Liver (tissue), 9 donors: Measurements from ENCODE around the gene SRRM2. TPM values are rescaled to one million over a fixed set of nuclear protein-coding genes. Genes with fewer than 3 reads are reported as not detected.

Experiments
- DNase-seq: peaks from one replicate; pipeline ENCODE4 v3.0.0-alpha.2; 2017; ENCODE audit warnings: low spot score
- H3K27ac ChIP-seq, 2 donors: one replicate each; pipeline ENCODE4 v1.7.0; 2013; ENCODE audit warnings: inconsistent platforms in 2 of 2, low read length in 2 of 2, control low read depth in 1 of 2, low read depth in 1 of 2, mild to moderate bottlenecking in 1 of 2
- H3K27me3 ChIP-seq, 4 donors: one replicate each; pipeline versions ENCODE4 v1.6.1 to v1.7.0; 2013; ENCODE audit warnings: low read length in 3 of 4, inconsistent platforms in 1 of 4, mild to moderate bottlenecking in 1 of 4, moderate library complexity in 1 of 4; ENCODE audit not compliant: control insufficient read depth in 4 of 4, insufficient read depth in 4 of 4
- H3K36me3 ChIP-seq, 4 donors: one replicate each; pipeline versions ENCODE4 v1.6.1 to v1.7.0; 2013; ENCODE audit warnings: low read length in 3 of 4, mild to moderate bottlenecking in 3 of 4, low read depth in 1 of 4, moderate library complexity in 1 of 4; ENCODE audit not compliant: control insufficient read depth in 4 of 4, insufficient read depth in 3 of 4
- H3K4me1 ChIP-seq, 4 donors: one replicate each; pipeline versions ENCODE4 v1.6.1 to v1.7.0; 2013; ENCODE audit warnings: low read length in 3 of 4, mild to moderate bottlenecking in 3 of 4, moderate library complexity in 1 of 4; ENCODE audit not compliant: control insufficient read depth in 4 of 4, insufficient read depth in 4 of 4
- H3K4me3 ChIP-seq, 3 donors: one replicate each; pipeline versions ENCODE4 v1.6.1 to v1.7.0; 2013; ENCODE audit warnings: low read length in 3 of 3, control low read depth in 1 of 3, low read depth in 1 of 3, mild to moderate bottlenecking in 1 of 3
- H3K9ac ChIP-seq, 2 donors: one replicate each; pipeline ENCODE4 v1.7.0; 2013; ENCODE audit warnings: low read length in 2 of 2, mild to moderate bottlenecking in 2 of 2, moderate library complexity in 2 of 2, control low read depth in 1 of 2, low read depth in 1 of 2
- H3K9me3 ChIP-seq, 4 donors: one replicate each; pipeline versions ENCODE4 v1.6.1 to v1.7.0; 2013; ENCODE audit warnings: low read length in 3 of 4; ENCODE audit not compliant: control insufficient read depth in 4 of 4
- EGR1 ChIP-seq, 2 donors: IDR thresholded peaks; 2 replicates each; pipeline ENCODE4 v1.6.1; 2016 to 2018; ENCODE audit warnings: antibody characterized with exemption in 2 of 2, low read depth in 2 of 2
- HNF4A ChIP-seq, 2 donors: conservative IDR thresholded peaks; 2 replicates each; pipeline ENCODE4 v1.6.1; 2016; ENCODE audit warnings: antibody characterized with exemption in 2 of 2, mild to moderate bottlenecking in 2 of 2
- HNF4G ChIP-seq: IDR thresholded peaks from 2 replicates; pipeline ENCODE4 v1.6.1; 2016; ENCODE audit warnings: antibody characterized with exemption
- NR2F2 ChIP-seq: IDR thresholded peaks from 2 replicates; pipeline ENCODE4 v1.6.1; 2016; ENCODE audit warnings: antibody characterized with exemption
- SP1 ChIP-seq: IDR thresholded peaks from 2 replicates; pipeline ENCODE4 v1.6.1; 2018; ENCODE audit warnings: antibody characterized with exemption, mild to moderate bottlenecking
- YY1 ChIP-seq: IDR thresholded peaks from 2 replicates; pipeline ENCODE4 v1.6.1; 2016; ENCODE audit warnings: antibody characterized with exemption, mild to moderate bottlenecking
- WGBS: extraction: QIAGEN DNeasy Blood & Tissue Kit; methylation state at CpG from one replicate; pipeline ENCODE4 v1.1.7; 2013; 5-methylcytosine and 5-hydroxymethylcytosine counted together
- polyA plus RNA-seq, 2 donors: library from polyadenylated mRNA; stranded (reverse) in 1 of 2; unstranded in 1 of 2; fragments of 200-250 nt in 1 of 2; fragments of >200 nt in 1 of 2; fragmentation: Nextera tagmentation in 1 of 2; extraction: Ambion mirVana in 1 of 2; gene quantifications; one replicate each; pipeline versions ENCODE4 v1.2.1 to v1.2.3, GENCODE V29; 2013 to 2015
- total RNA-seq, 2 donors: library from RNA; depleted of rRNA; stranded (reverse); fragments of >200 nt; gene quantifications; one replicate each; pipeline ENCODE4 v1.2.3, GENCODE V29; 2014
- TF ChIP-seq, protein P1 (sequence below): IDR thresholded peaks from 2 replicates; pipeline ENCODE4 v1.6.1; 2016; ENCODE audit warnings: antibody characterized with exemption, mild to moderate bottlenecking
- TF ChIP-seq, protein P2 (sequence below): IDR thresholded peaks from 2 replicates; pipeline ENCODE4 v1.6.1; 2016; ENCODE audit warnings: antibody characterized with exemption
- TF ChIP-seq, protein P3 (sequence below): fragments of 150-350 bp; IDR thresholded peaks from 2 replicates; pipeline ENCODE4 v1.5.1; 2017; ENCODE audit warnings: improper control_type of control experiment, low read depth, low read length; ENCODE audit not compliant: missing input control
- TF ChIP-seq, protein P4 (sequence below): IDR thresholded peaks from 2 replicates; pipeline ENCODE4 v1.6.1; 2016; ENCODE audit warnings: antibody characterized with exemption
- donor health status: healthy.
- donor health status: healthy.
- donor health status: healthy.
- donor health status: healthy.
- donor health status: healthy.

Gene SRRM2
- total and polyA plus RNA-seq, 4 donors = 84.8 to 199 (median 133) TPM

DNA sequence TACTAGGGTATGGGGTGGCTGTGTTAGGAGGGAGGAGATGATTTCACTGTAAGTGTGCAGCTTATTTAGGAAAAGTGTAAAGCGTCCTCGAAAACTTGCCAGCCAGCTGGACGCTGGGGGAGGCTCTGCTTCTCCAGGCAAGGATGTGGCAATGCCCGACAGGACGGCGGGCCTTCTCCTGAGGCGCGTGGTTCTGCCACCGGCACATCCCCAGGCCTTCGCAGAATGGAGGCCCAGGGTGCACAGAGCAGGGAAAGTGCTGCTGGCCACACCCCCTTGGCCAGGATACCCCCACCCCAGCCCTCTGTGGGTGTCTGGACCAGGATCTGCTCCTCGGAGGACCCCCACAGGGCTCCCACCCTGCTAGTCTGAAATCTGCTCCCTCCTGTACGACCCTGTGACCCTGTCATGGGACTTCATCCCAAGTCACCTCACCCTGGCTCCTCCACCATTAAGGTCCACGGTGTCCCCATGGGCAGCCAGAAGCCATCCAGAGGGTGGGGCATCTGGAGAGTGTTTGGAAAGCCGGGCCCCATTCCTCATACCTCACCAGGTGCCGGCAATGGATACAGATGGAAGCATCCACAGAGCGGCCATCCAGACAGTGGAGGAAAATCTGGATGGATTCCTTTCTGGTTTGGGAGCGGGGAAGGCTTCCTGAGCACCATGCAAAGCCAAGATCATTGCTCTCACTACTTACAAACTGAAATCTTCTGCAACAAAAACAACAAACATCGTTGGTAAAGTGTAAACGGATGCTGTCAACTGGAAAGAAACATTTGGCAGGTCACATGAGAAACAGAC, 9.2 kb upstream of the SRRM2 start:
- H3K36me3 ChIP-seq = no peaks in the 10 kb centered on the region
- DNase-seq = no peak

DNA sequence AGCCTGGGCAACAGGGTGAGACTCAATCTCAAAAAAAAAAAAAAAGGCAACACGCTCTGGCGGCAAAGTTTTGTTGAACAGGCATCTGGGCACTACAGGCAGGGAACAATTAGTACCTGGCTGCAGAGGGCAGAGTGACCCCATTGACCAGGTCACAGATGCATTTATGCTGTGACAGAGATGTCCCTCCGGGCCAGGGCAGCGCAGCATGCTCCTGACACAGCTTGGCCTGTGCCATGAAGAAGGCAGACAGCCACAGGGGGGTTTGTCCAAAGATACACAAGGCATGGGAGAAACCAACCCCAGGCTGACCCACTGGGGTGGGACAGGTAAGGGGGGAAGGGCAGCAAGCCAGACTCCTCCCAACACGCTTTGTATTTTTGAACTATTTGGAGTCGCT, 7.7 kb upstream of the SRRM2 start:
- Histone ChIP-seq H3K4me1 (no peaks in the 10 kb centered on the region), H3K4me3 (no peak overlapping the region), H3K27ac (no peak overlapping the region), H3K36me3 (no peaks in the 10 kb centered on the region), H3K9ac (no peak overlapping the region), H3K27me3 (no peaks in the 10 kb centered on the region), H3K9me3 (no peaks in the 10 kb centered on the region)
- TF ChIP-seq HNF4A (conservative IDR thresholded peaks at IDR 0.05) (no peak), EGR1 (IDR thresholded peaks at IDR 0.05; ENCODE audit: low read depth in 2 of 2) (no peak)
- no peak for DNase-seq
- WGBS = 92% methylated on average over 6 of the region's 6 CpGs

More for the DNA sequence above, 9.2 kb upstream of the SRRM2 start:
- no peak overlapping the region for H3K4me3 ChIP-seq
- H3K27ac ChIP-seq = no peak overlapping the region
- no peaks in the 10 kb centered on the region for H3K27me3 ChIP-seq
- no peaks in the 10 kb centered on the region for H3K4me1 ChIP-seq
- TF ChIP-seq, protein P1, sequence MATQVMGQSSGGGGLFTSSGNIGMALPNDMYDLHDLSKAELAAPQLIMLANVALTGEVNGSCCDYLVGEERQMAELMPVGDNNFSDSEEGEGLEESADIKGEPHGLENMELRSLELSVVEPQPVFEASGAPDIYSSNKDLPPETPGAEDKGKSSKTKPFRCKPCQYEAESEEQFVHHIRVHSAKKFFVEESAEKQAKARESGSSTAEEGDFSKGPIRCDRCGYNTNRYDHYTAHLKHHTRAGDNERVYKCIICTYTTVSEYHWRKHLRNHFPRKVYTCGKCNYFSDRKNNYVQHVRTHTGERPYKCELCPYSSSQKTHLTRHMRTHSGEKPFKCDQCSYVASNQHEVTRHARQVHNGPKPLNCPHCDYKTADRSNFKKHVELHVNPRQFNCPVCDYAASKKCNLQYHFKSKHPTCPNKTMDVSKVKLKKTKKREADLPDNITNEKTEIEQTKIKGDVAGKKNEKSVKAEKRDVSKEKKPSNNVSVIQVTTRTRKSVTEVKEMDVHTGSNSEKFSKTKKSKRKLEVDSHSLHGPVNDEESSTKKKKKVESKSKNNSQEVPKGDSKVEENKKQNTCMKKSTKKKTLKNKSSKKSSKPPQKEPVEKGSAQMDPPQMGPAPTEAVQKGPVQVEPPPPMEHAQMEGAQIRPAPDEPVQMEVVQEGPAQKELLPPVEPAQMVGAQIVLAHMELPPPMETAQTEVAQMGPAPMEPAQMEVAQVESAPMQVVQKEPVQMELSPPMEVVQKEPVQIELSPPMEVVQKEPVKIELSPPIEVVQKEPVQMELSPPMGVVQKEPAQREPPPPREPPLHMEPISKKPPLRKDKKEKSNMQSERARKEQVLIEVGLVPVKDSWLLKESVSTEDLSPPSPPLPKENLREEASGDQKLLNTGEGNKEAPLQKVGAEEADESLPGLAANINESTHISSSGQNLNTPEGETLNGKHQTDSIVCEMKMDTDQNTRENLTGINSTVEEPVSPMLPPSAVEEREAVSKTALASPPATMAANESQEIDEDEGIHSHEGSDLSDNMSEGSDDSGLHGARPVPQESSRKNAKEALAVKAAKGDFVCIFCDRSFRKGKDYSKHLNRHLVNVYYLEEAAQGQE = no peak
- TF ChIP-seq, protein P2, sequence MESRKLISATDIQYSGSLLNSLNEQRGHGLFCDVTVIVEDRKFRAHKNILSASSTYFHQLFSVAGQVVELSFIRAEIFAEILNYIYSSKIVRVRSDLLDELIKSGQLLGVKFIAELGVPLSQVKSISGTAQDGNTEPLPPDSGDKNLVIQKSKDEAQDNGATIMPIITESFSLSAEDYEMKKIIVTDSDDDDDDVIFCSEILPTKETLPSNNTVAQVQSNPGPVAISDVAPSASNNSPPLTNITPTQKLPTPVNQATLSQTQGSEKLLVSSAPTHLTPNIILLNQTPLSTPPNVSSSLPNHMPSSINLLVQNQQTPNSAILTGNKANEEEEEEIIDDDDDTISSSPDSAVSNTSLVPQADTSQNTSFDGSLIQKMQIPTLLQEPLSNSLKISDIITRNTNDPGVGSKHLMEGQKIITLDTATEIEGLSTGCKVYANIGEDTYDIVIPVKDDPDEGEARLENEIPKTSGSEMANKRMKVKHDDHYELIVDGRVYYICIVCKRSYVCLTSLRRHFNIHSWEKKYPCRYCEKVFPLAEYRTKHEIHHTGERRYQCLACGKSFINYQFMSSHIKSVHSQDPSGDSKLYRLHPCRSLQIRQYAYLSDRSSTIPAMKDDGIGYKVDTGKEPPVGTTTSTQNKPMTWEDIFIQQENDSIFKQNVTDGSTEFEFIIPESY = no peak
- no peak for TF ChIP-seq HNF4G
- TF ChIP-seq, protein P3, sequence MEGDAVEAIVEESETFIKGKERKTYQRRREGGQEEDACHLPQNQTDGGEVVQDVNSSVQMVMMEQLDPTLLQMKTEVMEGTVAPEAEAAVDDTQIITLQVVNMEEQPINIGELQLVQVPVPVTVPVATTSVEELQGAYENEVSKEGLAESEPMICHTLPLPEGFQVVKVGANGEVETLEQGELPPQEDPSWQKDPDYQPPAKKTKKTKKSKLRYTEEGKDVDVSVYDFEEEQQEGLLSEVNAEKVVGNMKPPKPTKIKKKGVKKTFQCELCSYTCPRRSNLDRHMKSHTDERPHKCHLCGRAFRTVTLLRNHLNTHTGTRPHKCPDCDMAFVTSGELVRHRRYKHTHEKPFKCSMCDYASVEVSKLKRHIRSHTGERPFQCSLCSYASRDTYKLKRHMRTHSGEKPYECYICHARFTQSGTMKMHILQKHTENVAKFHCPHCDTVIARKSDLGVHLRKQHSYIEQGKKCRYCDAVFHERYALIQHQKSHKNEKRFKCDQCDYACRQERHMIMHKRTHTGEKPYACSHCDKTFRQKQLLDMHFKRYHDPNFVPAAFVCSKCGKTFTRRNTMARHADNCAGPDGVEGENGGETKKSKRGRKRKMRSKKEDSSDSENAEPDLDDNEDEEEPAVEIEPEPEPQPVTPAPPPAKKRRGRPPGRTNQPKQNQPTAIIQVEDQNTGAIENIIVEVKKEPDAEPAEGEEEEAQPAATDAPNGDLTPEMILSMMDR = no peak
- no peak for TF ChIP-seq NR2F2
- no peak for TF ChIP-seq YY1
- TF ChIP-seq, protein P4, sequence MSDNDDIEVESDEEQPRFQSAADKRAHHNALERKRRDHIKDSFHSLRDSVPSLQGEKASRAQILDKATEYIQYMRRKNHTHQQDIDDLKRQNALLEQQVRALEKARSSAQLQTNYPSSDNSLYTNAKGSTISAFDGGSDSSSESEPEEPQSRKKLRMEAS = no peak
- TF ChIP-seq EGR1 (IDR thresholded peaks at IDR 0.05; ENCODE audit: low read depth in 2 of 2) = no peak
- no peak for TF ChIP-seq SP1
- H3K9ac ChIP-seq = no peak overlapping the region
- no peaks in the 10 kb centered on the region for H3K9me3 ChIP-seq
- WGBS = 91% methylated on average over 19 of the region's 19 CpGs
